LNCaP clone FGC (cell line): Measurements from ENCODE around the gene INPP5A.
"Not testable (repeated sequence)": the region's sequence is repeated elsewhere in the genome, so short reads cannot be mapped to it uniquely, and the experiment has no call there.

Source experiments
- DNase-seq: peaks from one replicate; pipeline ENCODE4 v3.0.0-alpha.2; 2011; ENCODE audit warnings: low read depth
- H3K4me3 ChIP-seq: 2 replicates; pipeline ENCODE4 v1.5.1; 2011; ENCODE audit warnings: mild to moderate bottlenecking, low read depth, low read length, control low read depth
- TF ChIP-seq, protein P1 (sequence below): IDR thresholded peaks from 2 replicates; pipeline ENCODE4 v1.5.1; 2012; ENCODE audit warnings: mild to moderate bottlenecking; ENCODE audit not compliant: control insufficient read depth, insufficient read depth; ENCODE audit errors: extremely low read depth

INPP5A gene

DNA sequence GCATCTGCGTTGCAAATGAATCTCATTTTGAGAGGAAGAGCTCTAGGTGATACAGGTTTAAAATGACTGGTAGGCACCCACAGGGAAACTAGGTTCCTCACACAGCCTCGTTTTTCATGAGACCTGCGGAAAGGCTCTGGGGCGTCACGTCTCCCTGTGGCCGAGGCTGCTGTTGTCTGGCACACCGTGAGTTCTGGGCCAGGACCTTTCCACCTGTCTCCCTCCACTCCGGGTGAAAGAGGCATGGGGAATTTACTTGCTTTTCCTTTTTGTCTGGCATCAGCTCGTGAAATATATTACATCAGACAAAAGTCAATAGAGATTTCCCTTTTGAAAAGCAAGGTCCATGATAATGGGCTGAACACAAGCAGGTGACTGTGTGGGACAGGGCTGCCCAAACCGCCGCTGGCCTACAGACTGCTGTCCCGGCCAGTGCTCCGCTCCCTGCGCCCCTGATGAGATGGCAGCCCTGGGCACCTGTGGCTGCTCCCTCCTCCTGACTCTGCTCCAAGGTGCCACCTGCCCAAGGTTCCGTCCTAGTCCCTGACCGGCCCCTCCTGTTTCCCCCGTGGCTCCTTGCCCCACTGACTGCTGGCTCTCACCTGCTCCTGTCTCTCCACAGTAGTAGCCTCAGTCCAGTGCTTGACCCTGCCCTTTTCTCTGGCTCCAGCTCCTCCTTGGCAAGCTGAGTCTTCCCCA lies 138.8 kb downstream of the INPP5A start:
- H3K4me3 ChIP-seq, result no peak overlapping the region
- peak; percentile 25 for DNase-seq
- TF ChIP-seq, protein P1, sequence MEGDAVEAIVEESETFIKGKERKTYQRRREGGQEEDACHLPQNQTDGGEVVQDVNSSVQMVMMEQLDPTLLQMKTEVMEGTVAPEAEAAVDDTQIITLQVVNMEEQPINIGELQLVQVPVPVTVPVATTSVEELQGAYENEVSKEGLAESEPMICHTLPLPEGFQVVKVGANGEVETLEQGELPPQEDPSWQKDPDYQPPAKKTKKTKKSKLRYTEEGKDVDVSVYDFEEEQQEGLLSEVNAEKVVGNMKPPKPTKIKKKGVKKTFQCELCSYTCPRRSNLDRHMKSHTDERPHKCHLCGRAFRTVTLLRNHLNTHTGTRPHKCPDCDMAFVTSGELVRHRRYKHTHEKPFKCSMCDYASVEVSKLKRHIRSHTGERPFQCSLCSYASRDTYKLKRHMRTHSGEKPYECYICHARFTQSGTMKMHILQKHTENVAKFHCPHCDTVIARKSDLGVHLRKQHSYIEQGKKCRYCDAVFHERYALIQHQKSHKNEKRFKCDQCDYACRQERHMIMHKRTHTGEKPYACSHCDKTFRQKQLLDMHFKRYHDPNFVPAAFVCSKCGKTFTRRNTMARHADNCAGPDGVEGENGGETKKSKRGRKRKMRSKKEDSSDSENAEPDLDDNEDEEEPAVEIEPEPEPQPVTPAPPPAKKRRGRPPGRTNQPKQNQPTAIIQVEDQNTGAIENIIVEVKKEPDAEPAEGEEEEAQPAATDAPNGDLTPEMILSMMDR, result no peak

DNA sequence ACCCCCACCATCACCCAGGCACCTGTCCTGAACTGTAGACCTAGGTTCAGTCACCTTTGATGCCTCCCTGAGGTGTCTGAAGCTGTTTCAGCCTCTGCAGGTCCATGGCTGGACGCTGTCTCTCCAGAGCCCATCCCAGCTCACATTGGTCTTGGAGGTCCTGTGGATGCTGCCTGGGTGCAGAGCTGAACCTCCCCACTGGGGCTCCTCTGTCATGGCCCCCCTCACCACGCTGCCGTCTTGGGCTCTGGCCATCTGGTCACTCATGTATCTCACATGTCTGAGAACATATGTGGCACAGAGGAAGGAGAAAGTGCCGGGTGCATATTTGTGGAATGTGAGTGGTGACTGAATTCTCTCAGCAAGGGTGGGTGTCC lies 139.5 kb downstream of the INPP5A start:
- no peak overlapping the region for H3K4me3 ChIP-seq
- no peak for DNase-seq
- TF ChIP-seq, protein P1, result no peak

DNA sequence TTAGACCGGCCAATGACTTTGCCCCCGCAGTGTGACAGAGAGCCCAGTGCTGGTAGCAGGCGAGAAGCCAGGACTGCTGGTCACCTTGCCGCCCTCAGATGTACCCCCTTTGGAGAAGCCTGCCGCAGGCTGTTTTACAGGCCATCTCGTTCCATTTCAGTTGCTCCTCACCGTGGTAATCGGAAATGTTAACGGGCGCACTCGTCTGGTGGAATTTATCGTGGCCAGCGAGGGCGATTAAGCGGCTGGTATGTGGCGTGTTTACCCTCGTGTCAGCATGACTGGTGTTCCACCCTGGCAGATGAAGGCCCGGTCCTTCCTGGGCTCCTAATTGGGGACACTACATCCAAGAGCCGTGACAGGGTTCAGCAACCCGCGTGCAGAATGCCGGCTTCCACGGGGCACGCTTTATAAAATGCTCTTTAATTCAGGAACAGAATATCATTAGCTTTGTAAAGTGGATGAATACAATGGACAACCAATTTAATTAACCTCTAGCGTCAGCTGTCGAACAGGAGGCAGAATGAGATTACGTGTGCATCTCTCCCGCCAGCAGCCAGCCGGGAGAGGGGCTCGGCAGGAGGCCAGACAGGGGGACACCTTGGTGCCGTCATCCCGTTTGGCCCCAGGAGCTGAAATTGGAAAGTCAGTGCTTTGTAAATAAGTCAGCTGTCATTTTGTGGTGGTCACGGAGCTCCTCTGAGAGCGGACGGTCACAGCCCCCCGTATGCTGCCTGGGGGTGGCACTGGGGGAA lies 140.1 kb downstream of the INPP5A start:
- TF ChIP-seq, protein P1, result no peak
- DNase-seq, result no peak
- no peak overlapping the region for H3K4me3 ChIP-seq

DNA sequence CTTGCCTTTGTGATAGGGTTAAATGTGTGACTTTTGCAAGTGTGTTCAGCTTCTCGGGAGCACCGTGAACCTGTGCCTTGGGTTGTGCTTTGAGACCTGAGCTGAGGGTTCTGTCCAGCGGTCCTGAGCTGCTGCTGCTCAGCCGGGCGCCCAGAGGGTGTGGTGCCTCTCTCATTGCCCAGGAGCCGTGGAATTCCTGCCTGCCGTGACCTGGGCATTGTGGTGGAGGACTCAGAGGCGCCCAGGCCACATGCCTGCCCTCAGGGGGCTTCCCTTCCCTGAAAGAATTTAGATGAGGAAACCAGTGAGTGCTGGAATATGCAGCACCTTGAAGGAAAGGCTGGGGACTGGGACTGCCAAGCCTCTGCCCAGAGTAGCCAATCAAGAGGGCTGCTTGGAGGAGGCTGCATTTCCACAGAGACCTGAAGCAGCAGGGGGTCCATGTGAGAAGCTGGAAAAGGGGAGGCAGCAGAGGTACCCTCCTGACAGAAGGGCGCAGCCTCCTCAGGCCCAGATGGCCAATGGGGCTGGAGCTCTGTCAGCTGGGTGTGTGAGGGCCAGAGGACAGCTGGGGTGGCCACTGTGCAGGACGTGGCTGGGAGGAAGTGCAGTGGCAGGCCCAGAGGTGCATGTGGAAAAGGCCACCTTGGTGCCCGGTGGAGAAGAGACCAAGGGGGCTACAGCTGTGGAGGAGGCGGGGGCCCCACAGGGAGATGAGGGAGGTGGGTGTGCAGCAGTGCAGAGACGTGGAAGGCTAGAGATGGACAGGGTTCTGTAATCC lies 141.0 kb downstream of the INPP5A start:
- TF ChIP-seq, protein P1, result no peak
- no peak overlapping the region for H3K4me3 ChIP-seq
- DNase-seq, result no peak

DNA sequence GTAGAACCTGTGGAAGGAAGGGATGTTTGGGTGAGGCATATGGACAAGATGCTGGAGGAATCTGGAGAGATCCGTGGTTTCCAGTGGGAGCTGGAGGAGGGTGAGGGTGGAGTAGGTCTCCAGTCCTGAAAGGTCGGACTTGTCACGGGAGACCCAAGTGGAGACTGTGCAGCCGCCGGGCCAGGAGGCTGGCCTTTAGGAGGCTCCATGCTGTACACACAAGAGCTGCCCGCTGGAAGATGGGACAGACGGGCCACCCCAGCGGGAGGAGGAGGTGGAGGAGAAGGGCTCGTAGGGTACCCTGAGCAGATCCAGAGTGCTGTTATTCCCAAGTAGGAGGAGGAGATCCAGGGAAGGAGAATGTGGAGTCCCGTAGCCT lies 141.6 kb downstream of the INPP5A start:
- TF ChIP-seq, protein P1, result no peak
- no peak for DNase-seq
- no peak overlapping the region for H3K4me3 ChIP-seq

DNA sequence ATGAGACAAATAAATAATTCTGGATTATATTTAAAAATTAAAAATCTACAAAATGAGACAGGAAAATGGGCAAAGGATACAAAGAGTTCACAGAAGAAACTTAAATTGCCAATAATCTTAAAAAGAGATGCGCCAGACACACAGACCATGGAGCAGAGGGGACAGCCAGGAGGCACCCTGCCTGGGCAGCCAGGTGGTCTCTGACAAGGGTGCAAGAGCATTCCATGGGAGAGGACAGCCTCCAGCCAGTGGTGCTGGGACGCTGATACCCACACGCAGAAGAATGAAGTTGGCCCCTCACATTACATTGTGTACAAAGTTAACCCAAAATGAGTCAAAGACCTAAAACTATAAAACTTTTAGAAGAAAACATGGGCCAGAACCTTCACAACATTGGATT lies 142.1 kb downstream of the INPP5A start:
- DNase-seq, result no peak
- H3K4me3 ChIP-seq, result no peak overlapping the region
- TF ChIP-seq, protein P1, result no peak

DNA sequence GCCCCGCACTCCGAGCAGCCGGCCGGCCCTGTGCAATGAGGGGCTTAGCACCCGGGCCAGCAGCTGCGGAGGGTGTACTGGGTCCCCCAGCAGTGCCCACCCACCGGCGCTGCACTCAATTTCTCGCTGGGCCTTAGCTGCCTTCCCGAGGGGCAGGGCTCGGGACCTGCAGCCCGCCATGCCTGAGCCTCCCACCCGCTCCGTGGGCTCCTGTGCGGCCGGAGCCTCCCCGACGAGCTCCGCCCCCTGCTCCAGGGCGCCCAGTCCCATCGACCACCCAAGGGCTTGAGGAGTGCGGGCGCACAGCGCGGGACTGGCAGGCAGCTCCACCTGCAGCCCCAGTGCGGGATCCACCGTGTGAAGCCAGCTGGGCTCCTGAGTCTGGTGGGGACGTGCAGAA lies 143.2 kb downstream of the INPP5A start:
- not testable (repeated sequence) for H3K4me3 ChIP-seq, DNase-seq
